Raji (cell line): ENCODE measurements around the gene THAP5.

Experiments used
- POLR2A ChIP-seq: IDR thresholded peaks from 2 replicates; pipeline ENCODE4 v1.6.1; 2011; ENCODE audit warnings: low read depth, low read length, control low read depth; ENCODE audit not compliant: insufficient read depth

The THAP5 gene

DNA sequence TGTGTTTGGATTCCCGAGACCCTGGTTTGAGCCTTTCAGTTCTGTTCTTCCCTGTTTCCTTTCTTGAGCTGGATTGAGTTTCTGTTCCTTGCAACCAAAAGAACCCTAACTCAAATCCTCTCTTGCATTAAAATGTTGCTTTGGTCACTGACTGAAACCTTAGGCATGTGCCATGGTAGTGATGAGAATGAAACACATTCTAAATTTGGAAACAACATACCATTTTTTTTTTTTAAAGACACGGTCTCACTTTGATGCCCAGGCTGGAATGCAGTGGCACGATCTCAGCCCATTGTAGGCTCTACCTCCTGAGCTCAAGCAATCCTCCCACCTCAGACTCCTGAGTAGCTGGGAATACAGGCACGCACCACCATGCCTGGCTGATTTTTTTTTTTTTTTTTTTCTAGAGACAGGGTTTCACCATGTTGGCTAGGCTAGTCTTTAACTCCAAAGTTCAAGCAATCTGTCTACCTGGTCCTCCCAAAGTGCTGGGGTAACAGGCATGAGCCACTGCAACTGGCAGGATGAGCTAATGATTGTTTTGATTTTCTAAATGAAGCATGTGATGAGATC is 8.4 kb downstream of the THAP5 start:
- TF ChIP-seq POLR2A = no peak

- TF ChIP-seq POLR2A = no peak
Measured at GRCh38 chr7:108559253-108559652, 10.3 kb downstream of the THAP5 start.

DNA sequence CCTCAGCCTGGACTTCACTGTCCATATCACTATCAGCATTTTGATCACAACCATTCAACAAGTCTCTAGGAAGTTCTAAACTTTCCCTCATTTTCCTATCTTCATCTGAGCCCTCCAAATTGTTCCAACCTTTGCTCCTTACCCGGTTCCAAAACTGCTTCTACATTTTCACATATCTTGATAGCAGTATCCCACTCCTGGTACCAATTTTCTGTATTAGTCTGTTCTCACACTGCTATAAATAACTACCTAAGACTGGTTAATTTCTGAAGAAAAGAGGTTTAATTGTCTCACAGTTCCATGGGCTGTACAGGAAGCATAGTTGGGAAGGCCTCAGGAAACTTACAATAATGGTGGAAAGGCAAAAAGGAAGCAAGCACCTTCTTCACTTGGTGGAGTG is 11.9 kb downstream of the THAP5 start:
- no peak for TF ChIP-seq POLR2A

DNA sequence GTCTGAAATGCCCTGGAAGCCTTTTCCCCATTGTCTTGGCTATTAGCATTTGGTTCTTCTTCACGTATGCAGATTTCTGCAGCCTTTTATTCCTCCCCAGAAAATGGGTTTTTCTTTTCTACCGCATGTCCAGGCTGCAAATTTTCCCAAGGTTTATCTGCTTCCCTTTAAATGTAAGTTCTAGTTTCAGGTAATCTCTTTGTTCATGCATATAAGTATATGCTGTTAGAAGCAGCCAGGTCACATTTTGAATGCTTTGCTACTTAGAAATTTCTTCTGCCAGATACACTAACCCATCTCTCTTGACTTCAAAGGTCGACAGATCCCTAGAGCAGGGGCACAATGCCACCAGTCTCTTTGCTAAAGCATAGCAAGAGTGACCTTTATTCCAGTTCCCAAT is 12.3 kb downstream of the THAP5 start:
- no peak for TF ChIP-seq POLR2A

GRCh38 chr7:108541478-108541877 is 28.0 kb downstream of the THAP5 start:
- TF ChIP-seq POLR2A = no peak

DNA sequence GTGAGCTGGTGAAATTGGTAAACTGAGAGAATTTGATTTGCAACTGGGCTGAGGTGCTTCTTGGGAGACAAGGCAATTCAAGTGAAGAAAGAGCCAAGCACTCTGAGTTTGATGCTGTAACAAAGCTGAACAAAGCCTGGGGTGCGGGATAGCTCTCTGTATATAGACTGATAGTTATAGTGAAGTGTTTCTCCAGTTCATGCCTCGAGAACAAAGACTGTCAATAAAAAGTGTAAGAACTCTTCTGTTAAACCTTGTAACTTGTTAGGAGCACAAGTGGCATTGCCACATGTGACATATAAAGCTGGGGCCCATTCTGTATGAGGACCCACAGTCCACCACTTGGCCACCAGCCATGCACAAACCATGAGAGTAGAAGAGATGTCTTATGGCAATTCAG is 32.3 kb downstream of the THAP5 start:
- TF ChIP-seq POLR2A = no peak

- no peak for TF ChIP-seq POLR2A
Measured at GRCh38 chr7:108535744-108536143, 33.8 kb downstream of the THAP5 start.

- no peak for TF ChIP-seq POLR2A
Measured at GRCh38 chr7:108535257-108535656, 34.2 kb downstream of the THAP5 start.

GRCh38 chr7:108533712-108534111 is 35.8 kb downstream of the THAP5 start:
- TF ChIP-seq POLR2A = no peak

GRCh38 chr7:108529341-108529740 is 40.2 kb downstream of the THAP5 start:
- no peak for TF ChIP-seq POLR2A

DNA sequence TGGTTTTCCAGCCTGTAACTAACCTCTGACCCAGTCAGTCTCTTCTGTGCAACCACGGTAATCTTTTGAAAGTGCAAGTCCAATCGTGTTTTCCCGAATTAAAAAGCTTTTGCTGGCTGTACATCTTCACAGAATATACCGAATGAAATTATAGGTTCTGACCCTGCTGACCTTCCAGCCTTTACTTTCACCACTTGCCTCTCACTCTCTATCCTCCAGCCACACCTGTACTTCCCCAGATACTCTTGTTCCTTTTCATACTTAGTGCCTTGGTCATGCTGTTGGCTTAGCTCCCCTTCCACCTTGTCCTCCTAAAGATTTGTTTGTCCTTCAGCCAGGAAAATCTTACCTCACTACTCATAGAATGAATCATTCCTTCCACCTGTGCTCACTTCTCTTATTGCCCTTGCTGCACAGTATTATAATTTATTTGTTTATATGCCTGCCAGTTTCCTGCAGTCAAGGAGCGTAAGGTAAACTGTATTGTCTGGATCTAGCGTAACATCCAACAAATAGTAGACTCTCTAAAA is 41.3 kb downstream of the THAP5 start:
- no peak for TF ChIP-seq POLR2A

DNA sequence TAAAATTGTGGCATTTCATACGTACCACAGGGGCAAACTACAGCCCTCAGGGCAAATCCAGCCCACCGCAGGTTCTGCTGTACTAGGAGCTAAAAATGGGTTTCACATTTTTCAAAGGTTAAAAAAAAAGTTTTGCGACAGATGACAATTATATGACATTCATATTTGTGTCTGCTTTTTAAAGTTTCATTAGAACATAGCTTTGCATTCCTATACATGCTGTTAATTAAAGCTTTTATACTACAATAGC is 42.8 kb downstream of the THAP5 start:
- TF ChIP-seq POLR2A = no peak

GRCh38 chr7:108525985-108526767 is 43.3 kb downstream of the THAP5 start, which contains the start of gene PNPLA8:
TSS of gene PNPLA8 (minus strand) at chr7:108526135. CDS start at chr7:108515491, 10,644 bp downstream.
- peak; percentile 89 for TF ChIP-seq POLR2A

- TF ChIP-seq POLR2A = no peak
Measured at GRCh38 chr7:108525327-108525984, 44.0 kb downstream of the THAP5 start.

- TF ChIP-seq POLR2A = no peak
Measured at GRCh38 chr7:108522780-108523179, 46.7 kb downstream of the THAP5 start.

DNA sequence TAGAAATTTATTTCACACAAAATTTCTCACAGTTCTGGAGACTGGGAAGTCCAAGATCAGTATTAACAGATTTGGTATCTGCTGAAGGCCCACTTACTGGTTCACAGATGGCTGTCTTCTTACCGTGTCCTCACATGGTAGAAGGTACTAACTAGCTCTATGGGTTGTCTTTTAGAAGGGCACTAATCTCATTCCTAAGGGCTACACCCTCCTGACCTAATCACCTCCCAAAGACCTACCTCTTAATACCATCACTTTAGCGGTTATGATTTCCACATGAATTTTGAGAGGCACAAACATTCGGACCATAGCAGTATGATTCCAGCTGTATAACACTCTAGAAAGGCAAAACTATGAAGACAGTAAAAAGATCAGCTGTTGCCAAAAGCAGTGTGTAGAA is 51.6 kb downstream of the THAP5 start:
- TF ChIP-seq POLR2A = no peak
